ENCODE results near the gene CXCL12.

The CXCL12 gene

GRCh38 chr10:44330431-44330830 lies 54.5 kb downstream of the CXCL12 start:
- no peak for DNase-seq

GRCh38 chr10:44327461-44327860 lies 57.4 kb downstream of the CXCL12 start:
- DNase-seq = no peak
